ENCODE results near the gene BUD13.
A peak's percentile ranks its signal among the peaks of the same experiment; 100 is the strongest.
"Not testable (repeated sequence)": the region's sequence is repeated elsewhere in the genome, so short reads cannot be mapped to it uniquely, and the experiment has no call there.

The BUD13 gene

DNA sequence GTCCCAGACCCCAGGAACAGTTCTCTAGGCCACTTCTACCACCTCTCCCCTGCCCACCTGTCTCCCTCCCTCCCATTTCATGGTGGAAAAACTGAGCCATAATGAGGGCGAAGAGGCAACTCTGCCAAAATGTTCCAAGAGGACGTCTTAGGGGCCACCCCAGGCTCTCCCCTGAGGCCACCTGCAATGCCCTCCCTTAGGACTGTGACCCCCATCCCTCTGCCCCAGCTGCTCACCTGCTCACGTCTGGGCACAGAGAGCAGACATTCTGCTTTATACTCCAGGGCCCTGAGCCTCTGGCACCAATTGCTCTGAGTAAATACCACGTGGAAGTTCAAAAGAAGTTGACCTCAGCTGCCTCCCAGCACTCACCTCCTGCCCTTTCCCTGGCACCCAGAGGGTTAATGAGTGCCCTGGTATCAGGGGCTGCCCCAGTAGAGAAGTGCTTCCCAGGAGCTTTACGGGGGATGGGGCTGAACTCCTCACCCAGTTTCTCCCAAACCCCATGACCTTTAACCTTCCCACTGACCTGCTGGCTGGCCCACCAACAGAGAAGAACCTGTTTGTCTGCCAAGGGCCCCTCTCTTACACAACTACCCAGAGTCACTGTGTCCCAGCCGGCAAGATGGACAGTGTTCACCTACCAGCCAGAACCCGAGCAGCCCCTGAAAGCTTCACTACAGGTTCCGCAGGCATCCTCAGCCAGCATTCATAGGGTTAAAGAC, 19.5 kb upstream of the BUD13 start:
- DNase-seq (ENCODE audit: low spot score), result no peak

DNA sequence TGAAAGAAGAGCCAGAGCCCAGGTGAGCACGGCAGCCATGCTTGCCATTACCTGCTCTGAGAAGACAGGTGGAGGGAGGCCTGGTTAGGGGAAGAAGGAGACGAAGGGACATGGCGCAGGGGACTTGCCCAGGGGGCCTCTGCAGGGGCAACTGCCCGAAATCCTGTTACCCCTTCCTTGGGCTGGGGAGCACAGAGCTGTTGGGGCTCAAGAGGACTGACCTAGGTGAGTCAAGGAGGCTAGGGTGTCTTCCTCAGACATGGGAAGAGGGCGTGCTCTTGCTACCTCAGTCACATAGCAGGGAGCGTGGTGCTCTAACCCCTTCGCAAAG, 19.0 kb upstream of the BUD13 start, which contains the start of gene APOA5:
Gene APOA5 (minus strand): TSS at position 67 of the 331 bp plus-strand sequence. CDS start 19 bp downstream, at position 48.
- DNase-seq (ENCODE audit: low spot score), result no peak

DNA sequence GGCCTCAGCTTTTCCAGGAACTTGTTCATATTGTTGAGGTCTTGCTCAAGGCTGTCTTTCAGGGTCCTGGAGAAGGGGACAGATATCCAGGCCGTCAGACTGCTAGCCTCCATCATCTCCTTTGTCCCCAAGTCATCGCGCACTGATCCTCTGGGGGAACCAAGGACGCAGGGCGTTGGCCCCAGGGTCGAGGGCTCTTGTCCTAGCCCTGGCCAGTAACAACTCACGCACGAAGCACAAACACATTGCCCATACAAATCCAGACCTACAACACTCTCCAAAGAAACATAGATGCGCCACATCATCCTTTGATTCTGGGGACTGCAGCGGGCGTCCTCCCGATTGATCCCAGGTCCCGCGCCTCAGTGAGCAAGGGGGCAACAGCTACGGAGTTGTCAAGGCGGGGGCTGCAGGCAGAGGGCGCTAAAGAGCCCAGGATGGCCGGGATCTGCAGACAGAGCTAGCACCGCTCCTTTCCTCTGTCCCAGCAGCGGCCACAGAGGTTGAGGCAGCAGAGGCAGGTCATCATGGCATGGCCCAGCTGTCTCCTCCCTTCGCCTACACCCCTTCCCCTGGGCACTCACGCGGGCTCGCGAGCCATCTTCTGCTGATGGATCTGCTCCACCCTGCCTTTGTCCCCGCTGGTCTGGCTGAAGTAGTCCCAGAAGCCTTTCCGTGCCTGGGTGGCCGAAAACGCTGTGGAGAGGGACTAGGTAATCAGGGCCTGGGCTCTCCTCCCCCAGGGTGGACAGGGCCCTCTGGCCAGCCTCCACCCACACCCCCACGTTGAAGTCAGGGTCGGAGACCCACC, 18.4 kb upstream of the BUD13 start:
- peak; percentile 68 for DNase-seq (ENCODE audit: low spot score)

DNA sequence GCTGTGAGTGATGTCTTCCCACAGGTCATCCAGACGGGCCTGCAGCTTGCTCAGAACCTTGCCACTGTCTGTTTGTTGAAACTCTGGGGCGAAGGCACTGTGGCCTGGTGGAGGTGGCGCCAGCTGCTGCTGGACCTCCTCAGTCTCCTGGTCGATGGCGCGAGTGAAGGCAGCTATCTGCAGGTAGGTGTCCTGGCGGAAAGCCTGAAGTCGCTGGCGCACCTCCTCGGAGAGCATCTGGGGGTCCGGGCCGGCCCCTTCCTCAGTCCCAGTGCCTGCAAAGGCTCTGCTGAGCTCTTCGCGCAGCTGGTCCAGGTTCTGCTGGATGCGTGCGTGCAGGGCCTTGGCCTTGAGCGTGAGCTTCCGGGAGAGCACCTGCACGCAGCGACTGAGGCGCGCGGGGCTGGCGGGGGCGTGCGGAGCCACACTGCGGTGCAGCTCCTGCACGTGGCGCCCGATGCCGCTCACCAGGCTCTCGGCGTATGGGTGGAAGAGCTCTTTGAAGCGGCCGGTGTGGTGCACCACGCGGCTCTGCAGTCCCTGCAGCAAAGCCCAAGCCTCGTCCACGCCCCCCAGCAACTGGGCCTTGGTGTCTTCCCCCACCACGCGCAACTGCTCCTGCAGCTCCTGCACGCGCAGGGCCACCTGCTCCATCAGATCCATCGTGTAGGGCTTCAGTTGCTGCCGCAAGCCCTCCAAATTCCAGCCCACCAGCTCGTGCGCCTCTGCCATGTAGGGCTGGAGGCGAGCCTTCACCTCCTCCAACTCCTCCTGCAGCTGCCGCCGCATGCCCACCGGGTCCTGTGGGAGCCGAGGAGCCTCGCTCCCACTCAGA, 17.6 kb upstream of the BUD13 start:
- DNase-seq (ENCODE audit: low spot score), result no peak

DNA sequence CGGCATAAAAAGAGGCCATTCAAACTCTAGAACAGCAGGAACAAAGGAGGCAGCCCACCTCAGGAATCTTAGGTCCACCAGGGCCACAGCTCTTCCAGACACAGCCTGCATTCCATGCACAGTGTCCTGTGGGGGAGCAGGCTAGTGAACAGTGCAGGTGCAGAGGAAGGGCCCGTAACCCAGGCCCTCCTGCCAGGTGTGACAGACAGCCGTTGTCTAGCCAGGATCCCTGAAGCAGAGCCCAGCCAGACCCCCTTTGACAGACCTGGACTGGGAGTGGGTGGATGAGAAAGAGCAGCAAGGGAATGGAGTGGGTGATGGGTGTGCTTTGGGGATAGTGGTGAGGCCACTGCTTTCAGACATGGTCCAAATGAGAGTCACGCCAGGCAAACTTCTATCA, 16.2 kb upstream of the BUD13 start:
- no peak for DNase-seq (ENCODE audit: low spot score)

GRCh38 chr11:116788534-116788933, 15.7 kb upstream of the BUD13 start:
- DNase-seq (ENCODE audit: low spot score), result no peak

- peak; percentile 80 for DNase-seq (ENCODE audit: low spot score)
Observed at GRCh38 chr11:116787786-116788486, 15.1 kb upstream of the BUD13 start, which contains the start of gene ZPR1. Gene ZPR1 (minus strand): TSS chr11:116788023. CDS start chr11:116787990, 33 bp downstream.

DNA sequence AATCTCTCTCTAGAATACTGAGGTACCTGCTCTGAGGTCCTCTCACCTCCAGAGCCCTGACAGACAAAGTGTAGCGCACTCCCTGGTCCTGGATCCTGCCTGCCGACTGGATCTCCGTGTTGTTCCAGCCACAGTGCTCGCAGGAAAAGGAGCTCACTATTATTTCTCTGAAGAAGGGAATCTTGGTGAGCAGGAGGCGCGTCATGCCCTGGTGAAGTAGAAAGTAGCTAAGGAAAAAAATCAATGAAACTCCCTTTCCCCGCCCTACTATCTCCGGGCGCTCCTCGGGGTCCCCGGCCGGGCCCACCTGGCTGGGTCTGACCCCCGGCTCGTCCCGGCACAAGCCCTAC, 14.6 kb upstream of the BUD13 start:
- no peak for DNase-seq (ENCODE audit: low spot score)

GRCh38 chr11:116786966-116787365, 14.2 kb upstream of the BUD13 start:
- DNase-seq (ENCODE audit: low spot score), result no peak

GRCh38 chr11:116786326-116786725, 13.5 kb upstream of the BUD13 start:
- no peak for DNase-seq (ENCODE audit: low spot score)

- DNase-seq (ENCODE audit: low spot score), result no peak
Observed at GRCh38 chr11:116782728-116783127, 9.9 kb upstream of the BUD13 start.

GRCh38 chr11:116778556-116778955, 5.8 kb upstream of the BUD13 start:
- no peak for DNase-seq (ENCODE audit: low spot score)

GRCh38 chr11:116777056-116777455, 4.3 kb upstream of the BUD13 start:
- no peak for DNase-seq (ENCODE audit: low spot score)

- DNase-seq (ENCODE audit: low spot score), result no peak
Observed at GRCh38 chr11:116776522-116776984, 3.8 kb upstream of the BUD13 start.

DNA sequence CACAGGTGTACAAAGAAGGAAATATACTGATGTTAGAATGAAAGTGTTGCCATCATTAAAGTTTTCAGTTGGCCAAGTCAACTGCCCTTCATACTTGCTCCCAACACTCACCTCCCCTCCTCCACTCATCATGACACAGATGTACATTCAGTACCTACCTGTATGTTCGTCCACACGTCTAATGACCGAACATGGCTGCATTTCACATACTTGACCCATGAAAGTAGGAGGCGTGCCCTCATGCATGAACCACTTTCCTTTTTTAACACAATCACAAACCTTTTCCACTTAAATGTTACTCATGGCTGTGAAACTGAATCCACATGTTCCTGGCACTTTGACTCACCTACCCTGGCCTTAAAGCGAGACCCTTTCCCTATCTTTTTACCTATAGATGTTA, 3.2 kb upstream of the BUD13 start:
- no peak for DNase-seq (ENCODE audit: low spot score)

DNA sequence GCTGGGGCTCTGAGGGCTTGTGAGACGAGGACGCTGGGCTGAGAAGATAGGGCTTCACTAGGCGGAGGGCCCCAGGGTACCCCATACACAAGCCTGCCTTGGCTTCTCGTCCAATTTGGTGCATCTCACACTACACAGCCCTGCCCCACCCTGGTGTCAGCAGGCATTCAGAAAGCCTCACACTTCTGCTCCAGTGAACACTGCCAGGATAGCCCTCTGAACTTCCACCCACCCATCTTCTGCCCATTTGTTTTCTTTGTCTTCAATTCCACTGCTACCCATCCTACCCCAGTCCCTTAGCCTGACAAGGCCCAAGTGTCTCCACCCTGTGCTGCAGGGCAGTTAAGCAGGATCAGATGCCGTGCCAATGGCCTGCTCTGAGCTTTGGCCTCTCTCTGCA, 1.9 kb upstream of the BUD13 start:
- DNase-seq (ENCODE audit: low spot score), result no peak

DNA sequence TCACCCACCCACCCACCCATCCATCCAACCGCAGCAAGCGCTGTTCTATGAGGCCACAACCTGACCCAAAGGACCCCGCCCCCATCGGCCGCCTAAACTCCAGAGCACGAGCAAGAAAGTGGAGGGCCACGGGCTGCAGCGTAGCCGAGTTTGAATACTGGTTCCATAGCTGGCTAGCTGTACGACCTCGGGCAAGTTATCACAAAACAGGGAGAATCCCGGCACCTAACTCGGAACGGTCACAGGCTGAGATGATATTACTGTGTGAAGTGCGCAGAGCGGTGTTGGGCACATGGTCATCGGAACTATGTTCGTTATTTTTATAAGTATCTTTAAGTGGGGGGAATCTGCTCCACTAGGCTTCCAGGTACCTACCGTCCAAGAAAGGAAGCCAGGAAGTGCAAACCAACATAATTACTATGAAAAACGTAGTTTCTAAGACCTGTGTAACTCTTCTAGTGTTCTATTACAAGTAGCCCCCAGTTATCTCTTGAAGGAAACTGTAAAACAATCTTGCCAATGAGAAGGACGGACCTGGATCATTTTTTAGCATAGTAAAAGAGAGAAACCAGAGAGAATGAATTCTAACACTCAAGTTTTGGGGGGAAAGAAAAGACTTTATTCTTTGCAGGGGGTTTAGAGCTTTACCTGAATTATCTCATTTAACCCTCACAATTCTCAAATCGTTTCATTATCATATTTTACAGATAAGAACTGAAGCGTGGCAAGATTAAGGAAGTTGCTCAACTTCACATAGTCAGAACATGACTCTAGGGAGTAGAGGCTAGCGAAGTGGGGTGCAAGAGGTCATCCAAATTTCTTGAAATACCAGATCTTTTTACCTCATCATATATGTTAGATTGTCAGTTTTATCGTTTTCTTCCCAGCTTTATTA, 663 bp upstream of the BUD13 start:
- no peak for DNase-seq (ENCODE audit: low spot score)

DNA sequence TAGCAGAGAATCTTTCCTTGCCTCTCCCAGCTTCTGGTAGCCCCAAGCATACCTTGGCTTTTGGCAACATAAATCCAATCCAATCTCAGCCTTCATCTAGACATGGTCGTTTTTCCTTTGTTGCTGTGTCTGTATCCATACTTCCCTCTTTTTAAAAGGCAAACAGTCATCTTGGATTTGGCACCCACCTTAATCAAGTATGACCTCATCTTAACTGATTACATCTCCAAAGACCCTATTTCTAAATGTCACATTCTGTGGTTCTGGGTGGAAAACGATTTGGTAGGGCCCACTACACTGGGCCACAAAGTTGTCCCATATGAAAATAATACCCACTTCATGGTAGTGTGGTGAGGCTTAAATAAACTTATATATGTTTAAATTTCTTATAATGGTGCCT, 852 bp downstream of the BUD13 start:
- no peak for DNase-seq (ENCODE audit: low spot score)

DNA sequence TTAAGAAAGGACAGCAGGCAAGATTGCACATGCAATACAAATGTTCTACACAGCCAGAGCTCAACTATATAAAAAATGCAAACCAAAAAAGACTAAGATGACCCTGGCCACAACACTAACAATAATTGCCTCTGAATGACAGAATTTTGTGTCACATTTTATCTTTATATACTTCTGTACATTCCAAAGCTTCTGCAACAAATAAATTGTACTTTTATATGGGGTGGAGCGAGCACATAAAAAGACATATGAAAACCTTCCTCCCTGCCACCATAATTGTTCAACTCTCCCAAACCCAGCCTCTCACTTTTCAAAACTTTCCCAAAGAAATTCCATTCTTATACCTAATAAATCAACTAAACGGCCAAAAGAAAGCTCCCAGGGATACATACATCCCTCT, 10.7 kb downstream of the BUD13 start:
- DNase-seq (ENCODE audit: low spot score), result no peak

- DNase-seq (ENCODE audit: low spot score), result not testable (repeated sequence)
Observed at GRCh38 chr11:116756044-116756443, 16.7 kb downstream of the BUD13 start.
